HG02840 (cell line): Measurements from ENCODE around the gene PRDX2.
"Not testable (repeated sequence)": the region's sequence is repeated elsewhere in the genome, so short reads cannot be mapped to it uniquely, and the experiment has no call there.

Experiments
- ATAC-seq: cut with Tn5 transposase; IDR thresholded peaks from one replicate; pipeline ENCODE4 v1.9.1; 2021; ENCODE audit warnings: mild to moderate bottlenecking, moderate library complexity, moderate number of reproducible peaks; ENCODE audit not compliant: unreplicated experiment, low FRiP score

PRDX2 gene

GRCh38 chr19:12801466-12802266 lies at the start of gene PRDX2, which contains the start of gene THSD8:
Gene PRDX2 (minus strand): TSS chr19:12801800. CDS start chr19:12801261, 539 bp downstream.
Gene THSD8 (plus strand): TSS chr19:12802069. CDS start chr19:12802072, 3 bp downstream.
- no peak for ATAC-seq

GRCh38 chr19:12847159-12848139 lies 45.8 kb upstream of the PRDX2 start:
- no peak for ATAC-seq

- not testable (repeated sequence) for ATAC-seq
Measured at GRCh38 chr19:12846613-12847012, 45.0 kb upstream of the PRDX2 start.

- no peak for ATAC-seq
Measured at GRCh38 chr19:12843999-12844732, 42.6 kb upstream of the PRDX2 start.

GRCh38 chr19:12843328-12843727 lies 41.7 kb upstream of the PRDX2 start:
- ATAC-seq: no peak

GRCh38 chr19:12842511-12842910 lies 40.9 kb upstream of the PRDX2 start:
- no peak for ATAC-seq

GRCh38 chr19:12841094-12841493 lies 39.5 kb upstream of the PRDX2 start:
- ATAC-seq: no peak

- ATAC-seq: no peak
Measured at GRCh38 chr19:12840091-12841079, 38.8 kb upstream of the PRDX2 start.

GRCh38 chr19:12838886-12839756 lies 37.5 kb upstream of the PRDX2 start:
- ATAC-seq: no peak

GRCh38 chr19:12838182-12838885 lies 36.7 kb upstream of the PRDX2 start, which contains the start of gene MAST1:
Gene MAST1 (plus strand): TSS chr19:12838515. CDS start chr19:12838573, 58 bp downstream.
- no peak for ATAC-seq

- no peak for ATAC-seq
Measured at GRCh38 chr19:12837225-12837624, 35.6 kb upstream of the PRDX2 start.

- ATAC-seq: no peak
Measured at GRCh38 chr19:12836529-12836863, 34.9 kb upstream of the PRDX2 start.

GRCh38 chr19:12834976-12835757 lies 33.6 kb upstream of the PRDX2 start:
- no peak for ATAC-seq

GRCh38 chr19:12834566-12834943 lies 33.0 kb upstream of the PRDX2 start, which contains the start of gene RTBDN:
Gene RTBDN (minus strand): TSS chr19:12834579. CDS start chr19:12829979, 4,600 bp downstream.
- ATAC-seq: no peak

- ATAC-seq: no peak
Measured at GRCh38 chr19:12833738-12834565, 32.4 kb upstream of the PRDX2 start.

- ATAC-seq: no peak
Measured at GRCh38 chr19:12833418-12833737, 31.8 kb upstream of the PRDX2 start.
